Measurements from ENCODE around the gene CPZ. TPM values are rescaled to one million over a fixed set of nuclear protein-coding genes. Genes with fewer than 3 reads are reported as not detected.

CPZ gene
- total RNA-seq, 1 donor from 2014 or later = not detected

GRCh38 chr4:8648816-8649630, 56.5 kb downstream of the CPZ start:
- H3K9me3 ChIP-seq (ENCODE audit: low read depth) = no peaks in the 10 kb centered on the region
- no peak overlapping the region for H3K4me2 ChIP-seq
- no peak overlapping the region for H3K9ac ChIP-seq
- no peak overlapping the region for H3K27ac ChIP-seq
- no peak overlapping the region for H3K4me3 ChIP-seq
- Mint-ChIP-seq H3K4me3 (no peak overlapping the region), H3K27me3 (ENCODE audit: insufficient read depth, low read depth) (peaks cover 18% of the 10 kb centered on the region), H3K9me3 (no peaks in the 10 kb centered on the region), H3K4me1 (peaks cover 26% of the 10 kb centered on the region), H3K27ac (no peak overlapping the region), H3K36me3 (no peaks in the 10 kb centered on the region)
- no peaks in the 10 kb centered on the region for H3K27me3 ChIP-seq
- H3K79me2 ChIP-seq (ENCODE audit: low read depth) = no peaks in the 10 kb centered on the region
- H4K20me1 ChIP-seq (ENCODE audit: low read depth) = no peaks in the 10 kb centered on the region
- no peaks in the 10 kb centered on the region for H3F3A ChIP-seq (ENCODE audit: low read depth)
- DNase-seq (ENCODE audit: low spot score) = no peak
- no peak overlapping the region for H2AFZ ChIP-seq (replicated peaks)
- no peak for TF ChIP-seq CTCF (IDR thresholded peaks at IDR 0.05)
- no peak for TF ChIP-seq EZH2 (IDR thresholded peaks at IDR 0.05)
- no peak for TF ChIP-seq EZH2phosphoT487 (IDR thresholded peaks at IDR 0.05)
- H3K36me3 ChIP-seq = no peaks in the 10 kb centered on the region
- H3K4me1 ChIP-seq = peaks cover 27% of the 10 kb centered on the region

GRCh38 chr4:8649631-8650361, 57.2 kb downstream of the CPZ start:
- H3K9me3 ChIP-seq (ENCODE audit: low read depth) = no peaks in the 10 kb centered on the region
- peaks cover 19% of the 10 kb centered on the region for H3K4me1 ChIP-seq
- no peaks in the 10 kb centered on the region for H3K36me3 Mint-ChIP-seq
- H3K79me2 ChIP-seq (ENCODE audit: low read depth) = no peaks in the 10 kb centered on the region
- no peak overlapping the region for H3K9ac ChIP-seq
- peak overlapping the region; percentile 93 for H3K27ac Mint-ChIP-seq
- H3K4me2 ChIP-seq = no peak overlapping the region
- no peak overlapping the region for H3K4me3 ChIP-seq
- no peak overlapping the region for H3K4me3 Mint-ChIP-seq
- H3F3A ChIP-seq (ENCODE audit: low read depth) = no peaks in the 10 kb centered on the region
- H3K27ac ChIP-seq = no peak overlapping the region
- no peak for TF ChIP-seq CTCF (IDR thresholded peaks at IDR 0.05)
- no peak for TF ChIP-seq EZH2phosphoT487 (IDR thresholded peaks at IDR 0.05)
- no peak for TF ChIP-seq EZH2 (IDR thresholded peaks at IDR 0.05)
- H3K36me3 ChIP-seq = no peaks in the 10 kb centered on the region
- H3K27me3 ChIP-seq = no peaks in the 10 kb centered on the region
- no peaks in the 10 kb centered on the region for H4K20me1 ChIP-seq (ENCODE audit: low read depth)
- peaks cover 18% of the 10 kb centered on the region for H3K27me3 Mint-ChIP-seq (ENCODE audit: insufficient read depth, low read depth)
- H2AFZ ChIP-seq (replicated peaks) = no peak overlapping the region
- H3K9me3 Mint-ChIP-seq = peaks cover 2% of the 10 kb centered on the region
- H3K4me1 Mint-ChIP-seq = peaks cover 26% of the 10 kb centered on the region
- no peak for DNase-seq (ENCODE audit: low spot score)

GRCh38 chr4:8651661-8652180, 59.2 kb downstream of the CPZ start:
- no peaks in the 10 kb centered on the region for H3K79me2 ChIP-seq (ENCODE audit: low read depth)
- Mint-ChIP-seq H3K36me3 (no peaks in the 10 kb centered on the region), H3K4me1 (peaks cover 18% of the 10 kb centered on the region)

More at GRCh38 chr4:8651661-8652180, 59.2 kb downstream of the CPZ start:
- Histone ChIP-seq H3K36me3 (no peaks in the 10 kb centered on the region), H3K4me3 (no peak overlapping the region), H2AFZ (replicated peaks) (no peak overlapping the region), H3K9me3 (ENCODE audit: low read depth) (no peaks in the 10 kb centered on the region), H3K4me2 (no peak overlapping the region), H3K4me1 (peaks cover 12% of the 10 kb centered on the region), H3K9ac (no peak overlapping the region), H3F3A (ENCODE audit: low read depth) (no peaks in the 10 kb centered on the region), H4K20me1 (ENCODE audit: low read depth) (no peaks in the 10 kb centered on the region), H3K27ac (no peak overlapping the region), H3K27me3 (no peaks in the 10 kb centered on the region)
- Mint-ChIP-seq H3K9me3 (peaks cover 2% of the 10 kb centered on the region), H3K4me3 (no peak overlapping the region), H3K27me3 (ENCODE audit: insufficient read depth, low read depth) (peaks cover 14% of the 10 kb centered on the region), H3K27ac (no peak overlapping the region)
- TF ChIP-seq EZH2phosphoT487 (IDR thresholded peaks at IDR 0.05) (no peak), CTCF (IDR thresholded peaks at IDR 0.05) (no peak), EZH2 (IDR thresholded peaks at IDR 0.05) (no peak)
- DNase-seq (ENCODE audit: low spot score) = no peak
